ENCODE results near the gene NHERF2. TPM values are rescaled to one million over a fixed set of nuclear protein-coding genes. Genes with fewer than 3 reads are reported as not detected.

NHERF2 gene
- total RNA-seq, 1 donor from 2014 or later: 106 TPM

GRCh38 chr16:2040787-2041522, 14.3 kb downstream of the NHERF2 start:
- no peak for DNase-seq (ENCODE audit: low spot score)

- no peak for DNase-seq (ENCODE audit: low spot score)
These were observed 15.7 kb downstream of the NHERF2 start for GRCh38 chr16:2042171-2042985.

- no peak for DNase-seq (ENCODE audit: low spot score)
These were observed 16.4 kb downstream of the NHERF2 start for GRCh38 chr16:2042986-2043666.

- no peak for DNase-seq (ENCODE audit: low spot score)
These were observed 17.2 kb downstream of the NHERF2 start for GRCh38 chr16:2043667-2044451.

- no peak for DNase-seq (ENCODE audit: low spot score)
These were observed 17.8 kb downstream of the NHERF2 start for GRCh38 chr16:2044541-2044940.

- DNase-seq (ENCODE audit: low spot score): no peak
These were observed 19.5 kb downstream of the NHERF2 start for GRCh38 chr16:2045965-2046892.

- DNase-seq (ENCODE audit: low spot score): no peak
These were observed 20.2 kb downstream of the NHERF2 start for GRCh38 chr16:2046893-2047329.

GRCh38 chr16:2047330-2048115, 20.8 kb downstream of the NHERF2 start, which contains the start of the genes NTHL1 and TSC2:
NTHL1 (minus strand) TSS chr16:2047834; CDS start chr16:2047823, 11 bp downstream.
TSC2 (plus strand) TSS chr16:2047985; CDS start chr16:2048616, 631 bp downstream.
- DNase-seq (ENCODE audit: low spot score): peak; percentile 97

GRCh38 chr16:2048116-2048543, 21.4 kb downstream of the NHERF2 start:
- no peak for DNase-seq (ENCODE audit: low spot score)

- no peak for DNase-seq (ENCODE audit: low spot score)
These were observed 26.5 kb downstream of the NHERF2 start for GRCh38 chr16:2053211-2053610.

- no peak for DNase-seq (ENCODE audit: low spot score)
These were observed 27.2 kb downstream of the NHERF2 start for GRCh38 chr16:2053897-2054296.

GRCh38 chr16:2054543-2055245, 28.0 kb downstream of the NHERF2 start:
- DNase-seq (ENCODE audit: low spot score): no peak

GRCh38 chr16:2056077-2056476, 29.4 kb downstream of the NHERF2 start:
- no peak for DNase-seq (ENCODE audit: low spot score)

GRCh38 chr16:2056681-2057407, 30.1 kb downstream of the NHERF2 start:
- no peak for DNase-seq (ENCODE audit: low spot score)

GRCh38 chr16:2057438-2057837, 30.7 kb downstream of the NHERF2 start:
- DNase-seq (ENCODE audit: low spot score): no peak

- no peak for DNase-seq (ENCODE audit: low spot score)
These were observed 31.7 kb downstream of the NHERF2 start for GRCh38 chr16:2058420-2058819.

- DNase-seq (ENCODE audit: low spot score): no peak
These were observed 32.2 kb downstream of the NHERF2 start for GRCh38 chr16:2058872-2059271.

- no peak for DNase-seq (ENCODE audit: low spot score)
These were observed 33.6 kb downstream of the NHERF2 start for GRCh38 chr16:2060346-2060745.
